ENCODE measurements around the gene RBM38.

Gene RBM38

DNA sequence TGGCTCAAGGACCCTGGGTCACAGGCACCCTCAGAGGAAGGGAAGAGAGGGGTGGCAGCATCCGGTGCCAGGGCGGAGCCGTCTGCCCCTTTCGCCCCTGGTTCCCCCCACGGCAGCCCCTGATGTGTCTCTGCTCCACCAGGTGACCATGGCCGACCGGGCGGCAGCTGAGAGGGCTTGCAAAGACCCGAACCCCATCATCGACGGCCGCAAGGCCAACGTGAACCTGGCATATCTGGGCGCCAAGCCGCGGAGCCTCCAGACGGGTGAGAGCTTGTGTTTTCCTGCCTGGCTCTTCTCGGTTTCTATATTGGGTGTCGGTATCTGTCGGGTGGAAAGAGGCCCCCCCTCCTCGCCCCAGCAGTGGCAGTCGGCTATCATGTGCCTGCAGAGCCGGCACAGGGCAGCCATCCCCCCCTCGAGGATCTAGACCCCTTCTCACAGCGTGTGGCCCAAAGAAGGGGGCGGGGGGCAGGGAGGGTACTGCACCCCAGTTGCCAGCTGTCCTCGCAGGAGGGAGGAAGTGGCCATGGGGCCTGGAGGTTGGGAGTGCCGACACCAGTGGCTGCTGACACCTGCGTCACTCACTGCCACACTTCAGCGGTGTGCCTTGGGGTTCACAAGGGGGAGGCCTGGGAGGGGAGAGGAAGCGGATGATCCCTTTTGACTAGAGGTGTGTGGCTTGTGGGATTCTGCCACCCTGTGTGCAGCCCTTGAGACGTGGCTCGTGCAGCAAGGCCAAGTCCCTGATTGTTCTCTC is 1.5 kb downstream of the RBM38 start:
- DNase-seq = no peak

DNA sequence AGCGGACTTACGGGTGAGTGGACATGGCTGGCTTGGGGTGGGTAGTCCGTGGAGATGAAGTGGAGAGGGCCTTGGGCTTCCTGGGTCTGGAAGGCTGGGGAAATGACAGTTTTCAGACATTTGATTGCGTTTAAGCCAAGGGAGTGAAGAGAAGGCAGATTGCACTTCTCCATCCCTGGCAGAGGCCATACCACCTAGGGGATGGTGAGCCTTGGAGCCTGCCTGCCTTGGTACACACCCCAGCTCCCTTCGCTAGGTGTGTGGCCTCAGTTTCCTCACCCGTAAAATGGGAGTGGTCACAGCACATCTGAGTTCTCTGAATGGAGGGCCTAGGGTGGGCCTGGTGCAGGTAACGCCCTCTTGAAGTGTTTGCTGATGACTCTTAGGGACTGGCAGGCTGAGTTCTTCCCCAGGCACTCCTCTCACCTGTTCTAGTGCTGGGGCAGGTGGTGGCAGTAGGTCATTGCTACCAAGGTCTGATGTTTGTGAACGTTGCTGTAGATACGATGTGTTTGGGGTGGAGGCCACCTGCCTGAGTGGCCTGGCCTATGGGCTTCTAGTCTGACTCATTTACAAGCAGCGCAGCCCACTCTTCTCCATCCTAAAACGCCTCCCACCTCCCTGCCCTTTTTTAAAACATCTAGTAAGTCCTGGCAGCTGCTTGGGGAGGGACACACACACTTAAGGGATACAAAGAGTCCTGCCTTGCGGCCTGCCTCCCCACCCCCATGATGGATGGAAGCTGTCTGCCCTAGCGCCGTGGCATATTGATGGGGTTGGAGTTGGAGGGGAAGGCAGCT is 2.3 kb downstream of the RBM38 start:
- no peak for DNase-seq

DNA sequence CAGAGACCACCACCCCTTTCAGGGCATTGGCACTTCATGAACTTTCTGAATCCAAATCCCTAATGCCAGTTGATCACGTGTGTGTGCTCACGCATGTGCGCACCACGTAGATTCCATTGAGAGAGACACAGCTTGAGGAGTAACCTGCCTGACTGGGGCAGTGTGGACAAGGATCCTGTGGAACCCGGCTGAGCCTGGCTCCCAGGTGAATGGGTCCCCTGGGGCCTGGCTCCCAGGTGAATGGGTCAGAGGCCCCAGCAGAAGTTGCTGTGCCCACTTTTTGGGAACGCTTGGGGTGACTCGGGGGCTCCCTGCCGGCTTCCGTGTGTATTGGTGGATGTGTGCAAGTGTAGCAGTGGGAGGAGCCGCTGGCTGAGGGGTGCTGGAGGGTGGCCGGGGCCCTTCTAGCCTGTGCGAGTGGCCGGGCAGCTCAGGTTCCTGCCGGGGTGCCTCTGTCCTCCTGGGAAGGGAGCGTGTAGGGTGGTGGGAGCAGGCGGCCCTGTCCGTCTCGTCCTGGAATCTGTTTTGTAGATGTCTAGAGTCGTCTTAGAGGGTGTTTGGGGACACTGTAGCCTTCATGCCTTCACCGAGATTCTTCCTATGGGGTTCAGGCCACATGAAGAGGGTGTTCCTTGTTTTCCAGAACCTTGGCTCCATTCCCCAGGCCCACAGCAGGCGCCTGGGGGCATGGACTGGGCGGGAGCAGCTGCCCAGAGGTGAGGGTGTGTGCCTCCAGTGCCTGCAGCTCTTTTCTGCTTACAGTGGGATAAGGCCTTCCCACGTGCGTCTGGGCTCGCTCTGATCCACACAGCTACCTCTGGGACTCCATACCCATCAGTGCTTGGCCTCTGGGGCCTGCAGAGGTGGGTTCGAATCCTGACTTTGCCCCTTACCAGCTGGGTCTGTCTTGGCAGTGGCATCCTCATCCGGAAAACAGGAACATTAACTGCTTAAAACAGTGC is 3.2 kb downstream of the RBM38 start:
- DNase-seq = no peak

DNA sequence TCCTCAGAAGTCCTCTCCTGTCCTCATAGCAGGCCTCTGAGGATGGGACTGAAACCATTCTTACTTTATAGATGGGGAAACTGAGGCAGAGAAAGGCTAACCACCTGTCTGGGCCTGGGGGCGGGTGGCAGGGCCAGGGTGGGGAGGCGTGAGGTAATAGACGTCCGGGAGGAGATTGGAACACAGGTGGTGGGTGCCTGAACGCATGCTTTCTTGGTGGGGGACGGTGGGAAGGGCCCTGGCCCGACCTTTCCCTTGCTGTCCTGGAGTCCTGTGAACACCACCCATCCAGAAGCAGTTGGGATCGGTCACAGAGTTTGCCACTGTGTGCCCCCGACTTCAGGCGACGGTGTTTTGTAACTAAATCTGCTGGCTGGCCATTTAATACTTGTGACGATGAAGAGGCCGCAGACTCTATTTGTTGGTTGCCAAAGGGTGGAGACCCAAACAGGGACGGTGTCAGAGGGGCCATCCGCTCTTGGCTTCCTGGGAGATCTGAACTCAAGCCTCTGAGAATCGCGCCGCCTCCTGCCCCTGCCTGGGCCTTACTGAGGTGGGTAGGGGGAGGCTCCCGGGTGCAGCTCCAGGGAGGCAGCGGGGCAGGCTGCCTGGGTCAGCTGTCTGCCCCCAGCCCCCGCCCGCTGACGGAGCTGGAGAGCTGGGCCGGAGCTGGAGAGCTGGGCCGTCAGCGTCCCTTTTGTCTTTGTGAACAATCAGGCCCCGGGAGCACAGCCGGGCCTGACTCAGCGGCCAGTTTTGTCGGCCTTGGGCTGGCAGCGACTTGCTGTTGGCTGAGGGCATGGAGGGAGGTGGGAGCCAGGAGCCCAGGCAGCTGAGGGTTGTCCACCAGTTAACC is 4.1 kb downstream of the RBM38 start:
- DNase-seq = no peak

DNA sequence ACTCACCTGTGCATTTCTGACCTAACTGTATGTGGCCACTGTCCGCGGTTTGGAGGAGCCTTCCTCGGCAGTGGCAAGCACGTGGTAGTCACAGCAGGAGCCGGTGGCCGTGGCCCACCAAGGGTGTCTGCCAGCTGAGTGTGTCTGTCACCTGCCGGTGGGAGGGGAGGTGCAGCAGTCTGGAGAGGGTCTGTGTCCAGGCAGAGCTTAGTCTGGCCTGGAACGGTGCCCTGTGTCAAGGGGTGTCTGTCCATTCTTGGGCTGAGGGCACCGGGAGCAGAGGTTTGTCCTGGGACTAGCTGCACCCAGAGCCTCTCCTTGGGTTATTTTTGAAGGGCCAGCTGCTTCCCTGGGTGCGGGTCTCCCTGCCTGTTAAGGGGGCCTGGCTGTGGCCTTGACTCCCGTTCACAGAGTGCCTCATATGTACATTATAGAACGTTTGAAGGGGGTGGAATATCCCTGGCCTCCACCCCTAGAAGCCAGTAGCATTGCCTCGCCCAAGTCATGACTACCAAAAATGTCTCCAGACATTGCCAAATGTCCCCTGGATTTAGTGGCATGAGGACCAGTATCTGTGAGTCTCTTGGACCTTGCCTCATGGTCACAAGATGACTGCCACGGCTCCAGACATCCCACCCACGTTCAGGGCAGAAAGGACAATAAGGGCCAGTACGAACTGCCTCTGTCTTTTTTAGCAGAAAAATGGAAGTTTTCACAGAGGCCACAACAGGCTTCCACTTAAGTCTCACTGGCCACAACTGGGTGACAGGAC is 5.2 kb downstream of the RBM38 start:
- no peak for DNase-seq

DNA sequence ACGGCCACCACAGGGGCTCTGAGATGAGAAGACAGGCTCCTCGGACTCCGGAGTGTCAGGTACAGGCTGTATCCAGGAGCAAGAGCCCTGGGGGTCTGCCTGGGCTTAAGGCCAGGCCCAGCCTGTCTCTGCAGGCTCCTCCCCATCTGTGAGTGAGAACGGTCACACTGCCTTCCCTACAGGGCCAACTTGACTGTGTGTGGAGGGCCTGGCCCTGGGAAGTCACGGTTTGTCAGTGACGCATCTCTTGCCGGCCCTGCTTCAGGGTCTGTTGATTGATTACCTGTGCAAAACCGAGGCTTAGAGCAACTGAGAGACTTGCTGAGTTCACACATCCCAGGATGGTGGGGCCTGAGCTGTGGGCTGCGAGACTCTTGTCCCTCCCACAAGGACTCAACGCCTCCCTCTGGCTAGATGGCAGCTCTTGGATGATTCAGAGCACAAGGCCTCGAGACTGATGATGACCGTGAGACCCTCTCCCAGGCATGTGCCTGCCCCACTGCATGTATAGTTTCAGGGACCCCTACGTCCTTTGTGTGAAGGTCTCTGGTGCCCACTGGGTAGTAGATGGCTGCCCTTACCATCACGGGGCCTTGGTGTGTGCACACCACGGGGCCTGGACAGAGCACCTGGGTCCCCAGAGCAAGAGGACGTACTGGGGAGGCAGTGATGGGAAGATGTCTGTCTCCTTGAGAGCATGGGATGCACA is 5.9 kb downstream of the RBM38 start:
- DNase-seq = no peak

DNA sequence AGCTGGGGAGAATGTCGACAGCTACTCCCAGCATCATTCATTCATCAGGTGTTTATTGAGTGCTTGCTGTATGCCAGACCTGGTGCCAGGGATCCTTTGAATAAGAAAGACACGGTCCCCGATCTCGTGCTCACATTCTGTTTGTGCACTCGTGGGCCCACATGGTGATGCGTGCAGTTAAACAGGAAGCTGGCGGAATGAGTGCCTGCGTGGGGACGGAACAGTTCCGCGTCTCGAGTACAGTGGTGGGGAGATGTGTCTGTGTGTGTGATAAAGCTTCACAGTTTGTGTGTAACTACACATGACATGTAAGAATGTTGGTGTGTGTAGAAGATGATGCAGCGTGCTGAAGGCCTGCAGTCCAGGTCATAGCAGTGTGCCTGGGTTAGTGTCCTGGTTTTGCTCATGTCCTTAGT is 6.5 kb downstream of the RBM38 start:
- no peak for DNase-seq

DNA sequence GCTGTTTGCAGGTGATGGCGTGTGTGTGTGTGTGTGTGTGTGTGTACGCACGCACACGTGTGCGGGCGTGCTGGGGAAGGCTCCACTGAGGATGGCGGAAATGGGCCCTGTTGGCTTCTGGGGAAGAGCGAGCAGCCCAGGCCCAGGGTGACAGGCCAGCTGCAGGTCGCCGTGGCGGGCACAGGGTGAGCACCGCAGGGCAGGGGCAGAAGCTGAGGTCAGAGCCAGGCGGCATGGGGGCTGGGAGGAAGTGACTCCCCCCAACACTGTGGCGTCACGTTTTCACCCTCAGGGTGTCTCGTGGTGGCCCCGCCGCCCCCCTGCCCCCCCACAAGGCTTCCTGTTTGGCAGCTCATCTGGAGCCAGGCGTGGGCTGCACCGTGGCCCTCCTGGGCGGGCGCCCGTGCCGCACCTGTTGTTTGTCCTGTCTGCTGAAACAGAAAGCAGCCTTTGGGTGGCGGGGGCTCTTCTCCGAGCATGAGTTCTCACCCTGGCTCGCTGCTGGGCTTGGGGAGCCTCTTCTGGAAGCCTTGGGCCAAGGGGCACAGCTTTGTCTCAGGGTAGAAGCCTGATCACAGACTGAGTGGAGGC is 7.1 kb downstream of the RBM38 start:
- no peak for DNase-seq

DNA sequence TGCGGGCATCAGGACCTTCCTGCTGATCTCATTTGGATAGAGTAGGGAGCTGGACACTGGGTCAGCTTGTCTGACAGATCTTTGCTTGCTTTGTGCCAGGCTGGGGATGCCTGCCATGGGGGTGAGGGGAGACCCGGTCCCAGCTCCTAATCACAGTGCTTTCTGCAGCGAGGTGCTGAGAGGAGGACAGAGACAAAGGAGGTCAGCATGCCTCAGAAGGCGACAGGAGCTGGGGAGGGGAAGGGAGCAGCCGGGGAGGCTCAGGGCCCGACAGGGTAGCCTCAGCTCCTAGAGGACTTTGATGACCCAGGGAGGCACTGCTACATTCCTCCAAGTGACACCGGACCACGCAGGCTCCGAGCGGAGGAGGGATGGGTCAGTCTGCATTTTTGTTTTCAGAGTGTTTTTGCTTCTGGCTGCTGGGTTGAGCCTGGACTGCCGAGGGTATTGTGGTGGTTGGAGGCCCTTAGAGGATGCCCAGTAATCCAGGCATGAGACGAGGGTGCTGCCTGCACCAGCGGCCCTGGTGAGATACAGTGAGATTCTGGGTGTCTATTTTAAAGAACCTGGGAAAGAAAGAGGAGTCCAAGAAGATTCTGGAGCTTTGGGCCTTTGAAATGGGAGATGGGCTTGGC is 7.8 kb downstream of the RBM38 start:
- DNase-seq = no peak

DNA sequence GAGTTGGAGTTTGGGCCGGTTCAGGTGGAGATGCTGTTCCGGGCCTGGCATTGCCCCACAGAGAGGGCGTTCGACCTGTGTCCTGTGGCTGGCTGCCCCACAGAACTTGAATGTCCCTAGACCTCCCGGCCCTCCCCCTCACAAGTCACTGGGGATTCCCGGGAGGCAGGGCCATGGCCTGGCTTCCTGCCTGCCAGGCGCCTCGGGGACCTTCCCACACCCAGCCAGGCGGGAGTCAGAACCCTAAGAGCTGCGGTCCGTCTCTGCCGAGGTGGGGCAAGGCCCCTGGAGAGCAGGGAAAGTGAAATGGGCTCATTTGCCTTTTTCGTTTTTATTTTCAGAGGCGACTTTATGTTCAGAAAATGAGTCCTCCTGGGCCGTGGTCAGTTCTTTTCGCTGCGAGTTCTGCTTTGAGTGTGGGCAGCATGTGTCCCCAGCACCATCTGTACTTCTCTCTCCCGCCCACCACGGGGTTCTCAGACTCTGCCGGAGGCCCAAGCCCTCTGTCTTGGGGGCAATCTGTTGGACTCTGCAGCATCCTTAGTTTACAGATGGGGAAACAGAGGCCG is 8.5 kb downstream of the RBM38 start:
- no peak for DNase-seq

DNA sequence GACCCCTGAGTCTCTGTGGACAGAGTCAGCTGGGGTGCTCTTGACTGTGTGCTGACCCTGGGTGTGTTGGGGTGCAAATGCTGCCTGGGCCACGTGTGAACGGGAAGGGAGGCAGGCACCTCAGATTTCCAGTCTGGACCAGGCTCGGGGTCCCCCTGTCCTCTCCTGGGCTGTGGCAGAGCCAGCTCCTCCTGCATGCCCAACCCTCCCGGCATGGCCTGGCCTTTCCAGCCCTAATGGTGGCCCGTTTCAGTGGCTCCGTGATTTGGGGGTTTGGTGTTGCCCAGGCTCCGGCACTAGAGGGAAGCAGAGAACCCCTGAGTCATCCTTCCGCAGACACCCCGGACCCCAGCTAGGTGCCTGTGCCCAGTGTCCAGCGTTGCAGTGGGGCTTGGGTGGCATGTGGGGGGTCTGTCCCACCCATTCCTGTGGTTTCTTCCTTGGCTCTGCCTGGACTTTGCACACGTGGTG is 9.1 kb downstream of the RBM38 start:
- no peak for DNase-seq

DNA sequence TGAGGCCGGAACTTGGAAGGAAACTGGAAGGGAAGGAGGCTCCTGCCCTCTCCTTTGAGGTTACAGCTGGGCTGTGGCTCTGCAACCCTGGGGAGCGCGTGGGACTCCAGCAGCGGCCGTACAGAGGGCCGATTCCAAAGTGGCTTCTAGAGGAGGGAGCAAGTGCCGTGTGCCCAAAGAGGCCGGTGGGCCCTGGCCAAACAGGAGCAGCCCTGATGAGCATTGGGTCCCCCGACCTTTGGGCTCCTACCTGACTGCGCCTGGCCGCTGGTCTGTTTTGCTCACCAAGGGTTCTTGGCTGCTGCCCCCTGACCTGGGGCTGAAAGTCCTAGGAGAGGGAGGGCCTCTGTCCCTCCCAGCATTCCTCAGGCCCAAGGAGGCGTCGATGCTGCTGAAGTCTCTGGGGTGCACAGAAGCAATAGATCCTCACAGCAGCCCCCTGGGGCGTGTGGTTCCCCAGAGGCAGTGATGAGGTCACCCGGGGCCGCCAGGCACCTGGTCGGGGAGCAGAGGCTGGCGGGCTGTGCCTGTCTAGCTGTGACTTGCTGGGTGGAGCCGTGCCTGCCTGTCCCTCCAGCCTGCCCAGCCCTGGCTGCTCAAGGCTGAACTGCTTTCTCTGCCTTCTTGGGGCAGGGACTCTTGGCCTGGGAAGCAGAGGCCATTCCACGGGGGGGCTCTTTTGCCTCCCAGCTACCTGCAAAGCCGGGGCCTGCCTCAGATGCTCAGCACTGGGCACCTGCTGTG is 9.8 kb downstream of the RBM38 start:
- no peak for DNase-seq

DNA sequence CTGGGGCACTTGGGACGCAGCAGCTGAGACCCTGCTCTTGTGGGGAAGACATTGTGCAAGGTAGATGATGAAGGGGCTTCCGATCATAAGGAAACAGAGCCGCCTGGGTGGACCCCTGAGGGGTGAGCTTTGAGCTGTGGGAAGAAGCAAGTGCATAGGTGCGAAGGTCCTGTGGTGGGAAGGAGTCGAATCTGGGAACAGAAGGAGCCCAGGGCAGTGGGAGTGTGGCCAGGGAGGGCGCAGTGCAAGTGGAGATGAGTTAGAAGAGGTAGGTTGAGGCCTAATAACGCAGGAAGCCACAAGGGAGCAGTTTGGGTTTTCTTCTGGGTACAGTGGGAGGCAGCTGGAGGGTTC is 10.3 kb downstream of the RBM38 start:
- no peak for DNase-seq

DNA sequence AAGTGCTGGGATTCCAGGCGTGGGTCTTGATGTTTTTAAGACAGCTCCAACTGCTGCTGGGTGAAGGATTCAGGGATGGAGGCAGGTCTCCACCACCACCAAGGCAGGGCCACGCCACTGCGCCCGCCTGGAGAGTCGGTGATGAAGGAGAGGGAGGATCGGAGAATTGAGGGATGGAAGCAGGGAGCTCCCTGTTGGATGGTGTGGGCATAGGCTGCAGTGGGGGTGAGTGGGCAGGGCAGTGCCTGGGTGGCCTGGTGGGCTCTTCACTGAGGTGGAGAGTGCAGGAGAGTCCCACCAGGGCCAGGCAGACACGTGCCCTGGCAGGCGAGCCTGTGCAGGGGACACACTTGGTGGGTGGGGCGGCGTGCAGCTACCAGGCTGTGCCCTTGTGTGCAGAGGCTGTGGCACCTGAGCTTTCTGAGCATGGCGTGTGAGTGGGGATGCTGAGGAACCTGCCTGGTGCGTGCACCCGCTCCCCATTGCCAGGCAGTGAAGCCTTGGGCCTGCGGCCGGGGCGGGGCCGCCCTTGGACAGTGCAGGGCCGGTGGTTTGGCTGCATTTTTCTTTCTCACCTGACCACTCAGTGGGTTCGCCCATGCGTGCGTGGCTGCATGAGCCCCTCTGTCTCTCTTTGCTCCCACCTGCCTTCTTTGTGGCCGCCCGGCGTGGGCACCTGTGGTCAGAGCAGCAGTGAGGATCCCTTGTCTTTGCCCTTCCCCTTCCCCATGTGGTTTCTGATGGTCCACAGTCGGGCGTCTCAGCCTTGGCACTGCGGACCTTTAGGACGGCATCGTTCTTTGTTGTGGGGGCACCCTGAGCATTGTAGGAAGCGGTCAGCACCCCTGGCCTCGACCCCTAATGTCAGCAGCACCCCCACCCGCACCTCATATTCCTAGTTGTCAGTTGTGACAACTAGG is 11.3 kb downstream of the RBM38 start:
- DNase-seq = no peak

DNA sequence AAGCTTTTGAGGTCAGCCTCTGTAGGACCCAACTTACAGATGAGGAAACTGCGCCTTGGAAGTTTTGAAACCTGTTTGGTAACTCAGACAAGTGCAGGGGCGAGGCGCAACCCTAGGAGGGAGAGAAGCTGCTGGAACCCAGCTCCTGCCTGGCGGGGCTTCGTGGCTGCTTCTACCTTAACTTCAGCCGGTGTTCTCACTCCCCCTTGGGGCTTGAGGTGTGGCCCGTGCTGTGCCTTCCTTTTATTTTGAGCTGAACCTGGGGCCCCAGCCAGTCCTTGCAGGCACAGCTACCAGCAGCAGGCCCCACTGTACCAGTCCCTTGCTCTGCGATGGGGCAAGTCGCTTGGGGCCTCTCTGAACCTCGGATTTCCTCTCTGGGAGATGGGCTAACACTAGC is 12.0 kb downstream of the RBM38 start:
- no peak for DNase-seq

DNA sequence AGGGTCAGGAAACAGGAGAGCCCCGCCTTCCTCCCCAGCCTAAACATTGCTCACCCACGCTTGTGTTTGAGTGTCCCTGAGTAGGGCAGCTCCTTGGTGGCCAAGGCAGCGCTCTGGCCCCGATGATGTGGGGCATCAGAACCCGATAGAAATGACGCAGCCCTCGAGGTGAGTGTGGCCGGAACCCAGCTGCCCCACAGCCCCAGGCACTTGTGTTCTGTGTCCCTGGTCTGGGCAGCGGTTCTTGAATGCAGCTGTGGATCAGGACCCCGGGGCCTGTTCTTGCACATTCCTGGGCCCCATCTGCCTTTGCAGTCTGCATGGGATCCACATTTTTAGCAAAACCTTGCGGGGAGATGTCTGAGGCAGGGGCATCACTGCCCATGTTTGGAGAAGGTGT is 12.8 kb downstream of the RBM38 start:
- DNase-seq = no peak

DNA sequence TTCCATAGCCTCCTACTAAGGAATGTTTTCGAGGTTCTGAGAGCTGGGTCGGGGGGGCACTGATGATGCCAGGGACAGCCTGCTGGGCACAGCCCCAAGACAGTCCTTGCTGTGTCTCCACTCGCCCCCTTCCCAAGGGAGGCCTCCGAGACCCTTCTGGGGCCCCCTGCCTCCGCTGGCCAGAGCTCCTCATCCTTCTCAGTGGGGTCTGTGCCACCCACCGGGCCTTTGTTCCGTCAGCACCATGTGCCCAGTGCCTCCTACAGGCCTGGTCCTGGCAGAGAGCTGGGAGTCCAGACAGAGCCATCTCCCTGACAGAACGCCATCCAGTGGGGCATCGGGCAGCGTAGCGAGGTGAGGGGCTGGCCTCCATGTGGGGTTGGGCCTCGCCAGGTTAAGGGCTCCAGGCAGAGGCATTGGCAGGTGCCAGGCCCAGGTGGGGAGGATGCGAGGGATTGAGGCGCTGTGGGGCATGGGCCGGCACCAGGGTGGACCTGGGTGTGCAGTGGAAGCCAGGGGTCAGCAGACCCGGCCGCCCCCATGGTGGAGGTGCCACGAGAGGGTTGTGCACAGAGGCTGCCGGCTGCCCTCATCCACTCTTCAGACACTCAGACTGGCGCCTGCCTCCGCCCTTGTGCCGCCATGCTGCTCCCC is 13.3 kb downstream of the RBM38 start:
- no peak for DNase-seq
